Choroid plexus epithelial cell (primary cell): ENCODE measurements around the gene DIDO1.

ENCODE experiments used
- DNase-seq: peaks from one replicate; pipeline ENCODE4 v3.0.0-alpha.2; 2010; ENCODE audit warnings: low read depth
- H3K4me3 ChIP-seq: 2 replicates; pipeline ENCODE4 v1.5.1; 2011; ENCODE audit warnings: low read depth, mild to moderate bottlenecking, control low read depth, low read length, moderate library complexity
- CTCF ChIP-seq: conservative IDR thresholded peaks from 2 replicates; pipeline ENCODE4 v1.5.1; 2011; ENCODE audit warnings: low read depth, mild to moderate bottlenecking, control low read depth, inconsistent platforms, low read length, moderate library complexity

DIDO1 gene

GRCh38 chr20:62885896-62886708, 40.2 kb downstream of the DIDO1 start:
- TF ChIP-seq CTCF: no peak
- DNase-seq: no peak
- no peak overlapping the region for H3K4me3 ChIP-seq

GRCh38 chr20:62885046-62885895, 41.0 kb downstream of the DIDO1 start:
- no peak for TF ChIP-seq CTCF
- no peak overlapping the region for H3K4me3 ChIP-seq
- DNase-seq: no peak

- H3K4me3 ChIP-seq: no peak overlapping the region
- no peak for TF ChIP-seq CTCF
- no peak for DNase-seq
These were observed 41.7 kb downstream of the DIDO1 start for GRCh38 chr20:62884556-62884955.

GRCh38 chr20:62882426-62882825, 43.9 kb downstream of the DIDO1 start:
- no peak for DNase-seq
- TF ChIP-seq CTCF: no peak
- H3K4me3 ChIP-seq: no peak overlapping the region

- no peak for DNase-seq
- no peak overlapping the region for H3K4me3 ChIP-seq
- no peak for TF ChIP-seq CTCF
These were observed 44.5 kb downstream of the DIDO1 start for GRCh38 chr20:62881662-62882395.

- TF ChIP-seq CTCF: no peak
- H3K4me3 ChIP-seq: no peak overlapping the region
- no peak for DNase-seq
These were observed 45.2 kb downstream of the DIDO1 start for GRCh38 chr20:62880935-62881661.
